B cell (primary cell): ENCODE results near the gene ST3GAL3. TPM values are rescaled to one million over a fixed set of nuclear protein-coding genes. Genes with fewer than 3 reads are reported as not detected.

Experiments
- ATAC-seq: fragments of 200-7000 bp; cut with Tn5 transposase; one replicate; pipeline ENCODE4 v1.10.0; 2021; ENCODE audit warnings: low read depth, mild to moderate bottlenecking, moderate number of reproducible peaks, moderate library complexity
- CTCF ChIA-PET: fragments of 350-600 bp; sonication (Branson Sonifier 250); formaldehyde crosslinking; loops from one replicate; lab custom pipeline; 2021; ENCODE audit warnings: antibody characterized with exemption, inconsistent platforms; lab: Charles Lee
- POLR2A ChIA-PET: fragments of 350-600 bp; sonication (Branson Sonifier 250); formaldehyde crosslinking; loops from one replicate; lab custom pipeline; 2021; ENCODE audit warnings: antibody characterized with exemption; lab: Charles Lee
- DNase-seq: peaks from one replicate; pipeline ENCODE4 v3.0.0; 2013
- H2AFZ ChIP-seq: 2 replicates; pipeline ENCODE4 v1.6.1; 2012; ENCODE audit warnings: mild to moderate bottlenecking, low read depth, low read length; ENCODE audit not compliant: insufficient read depth, poor library complexity, severe bottlenecking
- H3K27ac ChIP-seq, 2 donors: 1 replicate in 1 of 2; 2 replicates in 1 of 2; pipeline ENCODE4 v1.5.1; 2012 to 2013; ENCODE audit warnings: low read length in 2 of 2, mild to moderate bottlenecking in 2 of 2, moderate library complexity in 1 of 2
- H3K27me3 ChIP-seq, 4 experiments: fragments of 200-600 bp in 1 of 4; sonication (generic) in 1 of 4; replicated peaks in 1 of 4; 1 replicate in 2 of 4; 2 replicates in 2 of 4; pipeline versions ENCODE4 v1.6.1 to v1.7.0; 2013 to 2016; ENCODE audit warnings: low read length in 3 of 4, mild to moderate bottlenecking in 2 of 4, mixed read lengths in 1 of 4, moderate library complexity in 1 of 4; ENCODE audit not compliant: insufficient read depth in 4 of 4, control insufficient read depth in 3 of 4; ENCODE audit errors: control extremely low read depth in 1 of 4
- H3K36me3 ChIP-seq, 2 experiments: replicated peaks in 1 of 2; 1 replicate in 1 of 2; 2 replicates in 1 of 2; pipeline versions ENCODE4 v1.6.1 to v1.7.1; 2013; ENCODE audit warnings: low read length in 1 of 2; ENCODE audit not compliant: insufficient read depth in 2 of 2, control insufficient read depth in 1 of 2; ENCODE audit errors: control extremely low read depth in 1 of 2, extremely low read depth in 1 of 2
- H3K4me1 ChIP-seq, 2 donors: fragments of 200-600 bp in 1 of 2; sonication (generic) in 1 of 2; 1 replicate in 1 of 2; 2 replicates in 1 of 2; pipeline versions ENCODE4 v1.5.1 to v1.6.1; 2013 to 2017; ENCODE audit warnings: low read length in 2 of 2; ENCODE audit not compliant: control insufficient read depth in 2 of 2, insufficient read depth in 2 of 2
- H3K4me2 ChIP-seq: replicated peaks from 2 replicates; pipeline ENCODE3; 2012; ENCODE audit warnings: mild to moderate bottlenecking, low read depth, low read length; ENCODE audit not compliant: poor library complexity, severe bottlenecking
- H3K4me3 ChIP-seq, 5 experiments: fragments of 200-600 bp in 1 of 5; sonication (generic) in 1 of 5; 1 replicate in 3 of 5; 2 replicates in 2 of 5; pipeline versions ENCODE4 v1.5.1 to v1.7.0; 2011 to 2016; ENCODE audit warnings: low read length in 4 of 5, mild to moderate bottlenecking in 4 of 5, low read depth in 2 of 5, control low read depth in 1 of 5, moderate library complexity in 1 of 5; ENCODE audit not compliant: insufficient read depth in 1 of 5; ENCODE audit errors: control extremely low read depth in 1 of 5, extremely low read depth in 1 of 5
- H3K79me2 ChIP-seq: fragments of 200-600 bp; sonication (generic); one replicate; pipeline ENCODE4 v1.6.0; 2016; ENCODE audit warnings: low read length; ENCODE audit not compliant: control insufficient read depth, insufficient read depth
- H3K9ac ChIP-seq: fragments of 200-600 bp; sonication (generic); 2 replicates; pipeline ENCODE4 v1.6.1; 2017; ENCODE audit warnings: mild to moderate bottlenecking, low read length, moderate library complexity
- H3K9me3 ChIP-seq, 3 donors: one replicate each; pipeline versions ENCODE4 v1.6.1 to v1.7.1; 2013; ENCODE audit warnings: low read length in 2 of 3; ENCODE audit not compliant: control insufficient read depth in 2 of 3, insufficient read depth in 1 of 3; ENCODE audit errors: control extremely low read depth in 1 of 3
- H4K20me1 ChIP-seq: 2 replicates; pipeline ENCODE4 v1.6.0; 2012; ENCODE audit warnings: mild to moderate bottlenecking, low read length; ENCODE audit not compliant: insufficient read depth, control insufficient read depth, poor library complexity, severe bottlenecking
- H3K27ac Mint-ChIP-seq: one replicate; pipeline ENCODE4 v1.8.0; 2021; ENCODE audit warnings: mixed read lengths
- H3K27me3 Mint-ChIP-seq: one replicate; pipeline ENCODE4 v1.8.0; 2021; ENCODE audit warnings: mixed read lengths
- H3K4me1 Mint-ChIP-seq: one replicate; pipeline ENCODE4 v1.8.0; 2021; ENCODE audit warnings: mixed read lengths
- H3K4me3 Mint-ChIP-seq: one replicate; pipeline ENCODE4 v1.8.0; 2021; ENCODE audit warnings: mixed read lengths
- H3K9me3 Mint-ChIP-seq: one replicate; pipeline ENCODE4 v1.8.0; 2022; ENCODE audit warnings: mixed read lengths; ENCODE audit not compliant: insufficient read depth
- EZH2 ChIP-seq: IDR thresholded peaks from 2 replicates; pipeline ENCODE4 v1.6.1; 2012; ENCODE audit warnings: borderline replicate concordance, low read depth, mild to moderate bottlenecking, moderate library complexity, low read length; ENCODE audit not compliant: insufficient read depth, poor library complexity, severe bottlenecking
- WGBS: methylation state at CpG from one replicate; pipeline ENCODE4 v1.1.5; 2013; ENCODE audit warnings: missing lambda C conversion rate; ENCODE audit not compliant: insufficient coverage; 5-methylcytosine and 5-hydroxymethylcytosine counted together
- intact Hi-C: fragments of 100-400 bp; cut with micrococcal nuclease; formaldehyde crosslinking; loops from one replicate; pipeline ENCODE4 v1.10.0; 2022
- polyA plus RNA-seq: library from polyadenylated mRNA; depleted of rRNA; stranded (reverse); fragments of >200 nt; gene quantifications from 2 replicates; pipeline ENCODE4 v1.2.3, GENCODE V29; 2012
- total RNA-seq, 2 donors: library from RNA; stranded (reverse); fragments of 120-200 nt in 1 of 2; gene quantifications; 1 replicate in 1 of 2; 2 replicates in 1 of 2; pipeline versions ENCODE4 v1.2.3 to v1.2.4, GENCODE V29; 2013 to 2022
- TF ChIP-seq, protein P1 (sequence below): fragments of 200-600 bp; IDR thresholded peaks from one replicate; pipeline ENCODE4 v1.8.0; 2022; ENCODE audit warnings: antibody characterized with exemption, mild to moderate bottlenecking

ST3GAL3 gene
- total and polyA plus RNA-seq, 2 donors (not counting 1 experiment from before 2014, with no cell fraction given) = 16.8 to 31.4 TPM

DNA sequence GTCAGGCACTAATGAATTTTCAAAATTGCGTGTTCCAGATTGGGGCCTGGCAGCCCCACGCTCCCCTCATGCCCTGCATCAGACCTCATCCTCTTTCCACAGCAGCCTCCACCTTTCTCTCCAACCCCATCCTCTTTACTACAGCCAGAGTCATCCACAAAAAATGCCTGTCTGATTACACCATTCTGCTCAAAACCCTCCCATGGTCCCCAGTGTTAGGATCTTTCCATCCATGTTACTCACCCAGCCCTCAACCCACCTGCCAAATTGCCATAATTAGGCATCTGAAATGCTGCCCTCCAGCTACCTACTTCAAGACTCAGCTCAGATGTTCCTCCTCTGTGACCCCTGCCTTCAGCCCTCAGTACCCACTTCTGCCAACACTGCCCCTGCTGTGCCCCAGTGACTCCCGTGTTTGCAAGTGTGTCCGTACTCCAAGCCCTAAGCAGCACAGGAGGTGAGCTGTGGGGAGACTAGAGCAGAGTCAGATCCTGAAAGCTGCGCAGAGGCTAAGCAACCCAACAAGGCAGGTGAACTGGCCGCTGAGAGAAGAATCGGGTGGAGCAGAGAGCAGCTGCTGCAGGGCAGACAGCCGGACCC, 225.6 kb downstream of the ST3GAL3 start:
- no peaks in the 10 kb centered on the region for H4K20me1 ChIP-seq
- H3K9ac ChIP-seq = peak overlapping the region; percentile 44
- DNase-seq (no peak), ATAC-seq (no peak)
- H3K4me1 ChIP-seq = peaks cover 29 to 30% of the 10 kb centered on the region in 2 donors
- intact Hi-C loops = loop anchor here (5.0 kb wide), 1 partner anchor 114 kb away; no protein-coding TSS in a partner anchor
- peak overlapping the region in 2 of 5 experiments; percentile 18 to 27 for H3K4me3 ChIP-seq
- no peak overlapping the region for H3K27ac Mint-ChIP-seq
- TF ChIP-seq EZH2 = no peak
- TF ChIP-seq, protein P1, sequence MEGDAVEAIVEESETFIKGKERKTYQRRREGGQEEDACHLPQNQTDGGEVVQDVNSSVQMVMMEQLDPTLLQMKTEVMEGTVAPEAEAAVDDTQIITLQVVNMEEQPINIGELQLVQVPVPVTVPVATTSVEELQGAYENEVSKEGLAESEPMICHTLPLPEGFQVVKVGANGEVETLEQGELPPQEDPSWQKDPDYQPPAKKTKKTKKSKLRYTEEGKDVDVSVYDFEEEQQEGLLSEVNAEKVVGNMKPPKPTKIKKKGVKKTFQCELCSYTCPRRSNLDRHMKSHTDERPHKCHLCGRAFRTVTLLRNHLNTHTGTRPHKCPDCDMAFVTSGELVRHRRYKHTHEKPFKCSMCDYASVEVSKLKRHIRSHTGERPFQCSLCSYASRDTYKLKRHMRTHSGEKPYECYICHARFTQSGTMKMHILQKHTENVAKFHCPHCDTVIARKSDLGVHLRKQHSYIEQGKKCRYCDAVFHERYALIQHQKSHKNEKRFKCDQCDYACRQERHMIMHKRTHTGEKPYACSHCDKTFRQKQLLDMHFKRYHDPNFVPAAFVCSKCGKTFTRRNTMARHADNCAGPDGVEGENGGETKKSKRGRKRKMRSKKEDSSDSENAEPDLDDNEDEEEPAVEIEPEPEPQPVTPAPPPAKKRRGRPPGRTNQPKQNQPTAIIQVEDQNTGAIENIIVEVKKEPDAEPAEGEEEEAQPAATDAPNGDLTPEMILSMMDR = no peak
- peaks cover 0 to 44% (median 26%) of the 10 kb centered on the region in 4 experiments for H3K27me3 ChIP-seq
- peaks cover 26% of the 10 kb centered on the region for H3K27me3 Mint-ChIP-seq
- H3K27ac ChIP-seq = no peak overlapping the region
- no peaks in the 10 kb centered on the region for H3K79me2 ChIP-seq
- peak overlapping the region; percentile 54 for H3K4me3 Mint-ChIP-seq
- peak overlapping the region; percentile 70 for H3K4me2 ChIP-seq
- ChIA-PET POLR2A (no interaction called here), CTCF (interaction anchor here (0.9 to 10.3 kb wide), 5 partner anchors 16 to 400 kb away, joined by 3 to 118 read pairs (median 11); no protein-coding TSS in a partner anchor)
- H3K9me3 Mint-ChIP-seq = no peaks in the 10 kb centered on the region
- peak overlapping the region; percentile 55 for H2AFZ ChIP-seq
- peaks cover 0 to 14% (median 0%) of the 10 kb centered on the region in 3 donors for H3K9me3 ChIP-seq
- WGBS = 41% methylated on average over 8 of the region's 8 CpGs
- no peaks in the 10 kb centered on the region for H3K36me3 ChIP-seq
- peaks cover 21% of the 10 kb centered on the region for H3K4me1 Mint-ChIP-seq
